ENCODE results near the gene FAM53B.
"Not testable (repeated sequence)": the region's sequence is repeated elsewhere in the genome, so short reads cannot be mapped to it uniquely, and the experiment has no call there.

FAM53B gene

GRCh38 chr10:124744102-124745050 lies at the start of gene FAM53B:
Gene FAM53B, minus strand, starts transcription at chr10:124744378. Its CDS starts 37,665 bp downstream, at chr10:124706713.
- peak in 1 of 2 experiments; percentile 51 for DNase-seq

- no peak for DNase-seq
Observed at GRCh38 chr10:124792998-124793352, 48.8 kb upstream of the FAM53B start.

GRCh38 chr10:124791547-124792348 lies 47.6 kb upstream of the FAM53B start, which contains the start of gene EEF1AKMT2:
Gene EEF1AKMT2, minus strand, starts transcription at chr10:124791887. Its CDS starts 54 bp downstream, at chr10:124791833.
- DNase-seq: peak; percentile 16 to 71

- not testable (repeated sequence) for DNase-seq
Observed at GRCh38 chr10:124782900-124783299, 38.7 kb upstream of the FAM53B start.

- no peak for DNase-seq
Observed at GRCh38 chr10:124768791-124769190, 24.6 kb upstream of the FAM53B start.

GRCh38 chr10:124765256-124765655 lies 21.1 kb upstream of the FAM53B start:
- DNase-seq: no peak

GRCh38 chr10:124763267-124763666 lies 19.1 kb upstream of the FAM53B start:
- no peak for DNase-seq

GRCh38 chr10:124762281-124762680 lies 18.1 kb upstream of the FAM53B start:
- DNase-seq: no peak

- DNase-seq: no peak
Observed at GRCh38 chr10:124756156-124756903, 12.2 kb upstream of the FAM53B start.

- DNase-seq: no peak
Observed at GRCh38 chr10:124755581-124755980, 11.4 kb upstream of the FAM53B start.

- DNase-seq: no peak
Observed at GRCh38 chr10:124754227-124754626, 10.0 kb upstream of the FAM53B start.

GRCh38 chr10:124748953-124749645 lies 4.9 kb upstream of the FAM53B start:
- DNase-seq: no peak

GRCh38 chr10:124748166-124748565 lies 4.0 kb upstream of the FAM53B start:
- DNase-seq: no peak

- DNase-seq: no peak
Observed at GRCh38 chr10:124747745-124748144, 3.6 kb upstream of the FAM53B start.

GRCh38 chr10:124746992-124747391 lies 2.8 kb upstream of the FAM53B start:
- no peak for DNase-seq

GRCh38 chr10:124746447-124746846 lies 2.3 kb upstream of the FAM53B start:
- DNase-seq: not testable (repeated sequence)

GRCh38 chr10:124745673-124746072 lies 1.5 kb upstream of the FAM53B start:
- peak in 1 of 2 experiments; percentile 29 for DNase-seq

GRCh38 chr10:124745252-124745651 lies 1.1 kb upstream of the FAM53B start:
- no peak for DNase-seq

GRCh38 chr10:124743191-124744101 lies 732 bp downstream of the FAM53B start:
- no peak for DNase-seq

- no peak for DNase-seq
Observed at GRCh38 chr10:124742413-124743190, 1.6 kb downstream of the FAM53B start.
